Mesenchymal stem cell (in vitro differentiated cells and primary cell): Measurements from ENCODE around the gene LRRC36.
A peak's percentile ranks its signal among the peaks of the same experiment; 100 is the strongest.

Experiments
- DNase-seq: peaks from one replicate; pipeline ENCODE4 v3.0.0-alpha.2; 2013
- H2AFZ ChIP-seq: one replicate; pipeline ENCODE4 v1.6.1; 2013; ENCODE audit warnings: low read depth, mild to moderate bottlenecking, control low read depth, inconsistent platforms, low read length, moderate library complexity
- H2AK5ac ChIP-seq: 2 replicates; pipeline ENCODE4 v1.6.1; 2013; ENCODE audit warnings: low read length, moderate library complexity, mild to moderate bottlenecking, inconsistent platforms; ENCODE audit not compliant: severe bottlenecking
- H2BK120ac ChIP-seq: one replicate; pipeline ENCODE4 v1.6.1; 2013; ENCODE audit warnings: low read depth, mild to moderate bottlenecking, inconsistent platforms, low read length, moderate library complexity
- H2BK12ac ChIP-seq, 2 experiments: one replicate each; pipeline ENCODE4 v1.6.1; 2013; ENCODE audit warnings: inconsistent platforms in 2 of 2, low read length in 2 of 2, mild to moderate bottlenecking in 2 of 2, moderate library complexity in 2 of 2, control low read depth in 1 of 2
- H2BK15ac ChIP-seq: one replicate; pipeline ENCODE4 v1.6.1; 2013; ENCODE audit warnings: mild to moderate bottlenecking, low read depth, inconsistent platforms; ENCODE audit not compliant: poor library complexity, severe bottlenecking
- H2BK5ac ChIP-seq: 2 replicates; pipeline ENCODE4 v1.6.1; 2013; ENCODE audit warnings: low read depth, mild to moderate bottlenecking, low read length, control low read depth, inconsistent platforms; ENCODE audit not compliant: poor library complexity, severe bottlenecking
- H3K14ac ChIP-seq, 2 experiments: one replicate each; pipeline ENCODE4 v1.6.1; 2013; ENCODE audit warnings: inconsistent platforms in 2 of 2, low read length in 2 of 2, control low read depth in 1 of 2, mild to moderate bottlenecking in 1 of 2, moderate library complexity in 1 of 2
- H3K18ac ChIP-seq, 2 experiments: one replicate each; pipeline ENCODE4 v1.6.1; 2013; ENCODE audit warnings: inconsistent platforms in 2 of 2, low read length in 2 of 2, control low read depth in 1 of 2, low read depth in 1 of 2, mild to moderate bottlenecking in 1 of 2
- H3K23ac ChIP-seq, 2 experiments: one replicate each; pipeline ENCODE4 v1.6.1; 2013; ENCODE audit warnings: inconsistent platforms in 2 of 2, low read length in 2 of 2, mild to moderate bottlenecking in 2 of 2, moderate library complexity in 2 of 2, control low read depth in 1 of 2
- H3K27ac ChIP-seq: 2 replicates; pipeline ENCODE4 v1.5.1; 2013; ENCODE audit warnings: mild to moderate bottlenecking, moderate library complexity, low read length, control low read depth, inconsistent platforms; ENCODE audit not compliant: poor library complexity, severe bottlenecking
- H3K27me3 ChIP-seq, 2 experiments: 2 replicates each; pipeline versions ENCODE4 v1.6.1 to v1.7.0; 2013; ENCODE audit warnings: low read length in 2 of 2, mild to moderate bottlenecking in 2 of 2, moderate library complexity in 2 of 2, control low read depth in 1 of 2, inconsistent platforms in 1 of 2; ENCODE audit not compliant: control insufficient read depth in 1 of 2, insufficient read depth in 1 of 2
- H3K36me3 ChIP-seq, 2 experiments: 2 replicates each; pipeline versions ENCODE4 v1.6.1 to v1.7.0; 2013; ENCODE audit warnings: low read length in 2 of 2, control low read depth in 1 of 2, inconsistent platforms in 1 of 2, low read depth in 1 of 2, mild to moderate bottlenecking in 1 of 2; ENCODE audit not compliant: insufficient read depth in 2 of 2, control insufficient read depth in 1 of 2
- H3K4ac ChIP-seq, 2 experiments: one replicate each; pipeline ENCODE4 v1.6.1; 2013; ENCODE audit warnings: inconsistent platforms in 2 of 2, low read length in 2 of 2, mild to moderate bottlenecking in 2 of 2, moderate library complexity in 2 of 2, control low read depth in 1 of 2, low read depth in 1 of 2
- H3K4me1 ChIP-seq: 2 replicates; pipeline ENCODE4 v1.6.1; 2013; ENCODE audit warnings: low read depth, low read length, control low read depth; ENCODE audit not compliant: control insufficient read depth, insufficient read depth
- H3K4me2 ChIP-seq: 2 replicates; pipeline ENCODE4 v1.6.1; 2013; ENCODE audit warnings: low read length, mild to moderate bottlenecking, inconsistent platforms; ENCODE audit not compliant: poor library complexity, severe bottlenecking
- H3K4me3 ChIP-seq, 2 experiments: 2 replicates each; pipeline versions ENCODE4 v1.5.1 to v1.7.0; 2013; ENCODE audit warnings: low read length in 2 of 2, mild to moderate bottlenecking in 2 of 2, control low read depth in 1 of 2, low read depth in 1 of 2; ENCODE audit not compliant: insufficient read depth in 1 of 2
- H3K79me1 ChIP-seq: replicated peaks from 2 replicates; pipeline ENCODE4 v1.6.1; 2013; ENCODE audit warnings: mild to moderate bottlenecking, control low read depth, low read length, inconsistent platforms; ENCODE audit not compliant: poor library complexity, severe bottlenecking
- H3K9ac ChIP-seq: 2 replicates; pipeline ENCODE4 v1.7.0; 2013; ENCODE audit warnings: mild to moderate bottlenecking, low read length, moderate library complexity
- H3K9me3 ChIP-seq: 2 replicates; pipeline ENCODE4 v1.7.0; 2013; ENCODE audit warnings: mild to moderate bottlenecking, low read length; ENCODE audit not compliant: control insufficient read depth
- H4K8ac ChIP-seq: one replicate; pipeline ENCODE4 v1.6.1; 2013; ENCODE audit warnings: inconsistent platforms, mild to moderate bottlenecking, low read length, moderate library complexity
- H4K91ac ChIP-seq: one replicate; pipeline ENCODE4 v1.6.1; 2013; ENCODE audit warnings: mild to moderate bottlenecking, low read length, inconsistent platforms
- WGBS: methylation state at CpG from one replicate; pipeline ENCODE4 v1.1.7; 2013; ENCODE audit warnings: mixed read lengths; 5-methylcytosine and 5-hydroxymethylcytosine counted together

The LRRC36 gene

DNA sequence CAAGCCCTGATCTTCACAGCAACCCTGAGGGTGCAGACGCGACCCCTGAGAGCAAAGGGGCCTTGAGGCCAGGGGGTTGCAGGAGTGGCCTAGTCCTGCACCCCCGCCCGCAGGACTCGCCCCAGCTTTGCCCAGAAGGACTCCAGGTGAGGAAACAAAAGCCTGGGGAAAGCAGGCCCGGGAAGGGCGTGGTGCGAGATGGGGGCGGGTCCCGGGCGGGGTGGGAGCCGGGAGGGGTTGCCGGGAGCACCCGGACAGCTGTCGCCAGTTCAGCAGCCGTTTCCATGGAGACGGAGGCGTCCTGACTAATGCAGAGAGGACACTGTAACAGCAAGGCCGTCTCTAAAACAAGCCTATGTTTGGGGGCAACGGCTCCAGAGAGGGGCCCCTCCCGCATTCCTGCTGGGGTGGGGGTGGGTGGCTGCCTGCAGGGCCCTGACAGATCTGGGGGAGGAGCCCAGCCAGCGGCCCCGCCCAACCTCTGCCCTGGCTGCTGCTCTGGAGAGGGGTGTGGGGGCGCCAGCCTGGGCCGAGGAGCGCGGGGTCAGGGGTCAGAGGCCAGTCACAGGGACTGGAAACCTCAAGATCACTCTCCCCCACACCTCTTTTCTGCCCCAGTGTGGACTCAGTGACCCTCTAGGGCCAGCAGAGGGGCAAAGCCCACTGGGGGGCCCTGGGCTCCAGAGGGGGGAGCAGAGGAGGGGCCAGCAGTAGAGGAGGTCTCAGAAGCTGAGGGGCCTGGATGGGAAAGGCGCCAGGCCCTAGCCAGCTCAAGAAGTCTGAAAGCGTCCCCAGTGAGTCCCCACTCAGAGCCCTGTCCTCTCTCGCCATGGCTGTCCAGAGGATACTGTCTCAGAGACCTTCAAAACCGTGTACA lies 69.8 kb downstream of the LRRC36 start:
- no peaks in the 10 kb centered on the region for H3K9me3 ChIP-seq
- no peak overlapping the region for H3K14ac ChIP-seq
- peaks cover 10 to 85% of the 10 kb centered on the region in 2 experiments for H3K27me3 ChIP-seq
- peak overlapping the region in 1 of 2 experiments; percentile 40 for H3K4ac ChIP-seq
- no peaks in the 10 kb centered on the region for H3K36me3 ChIP-seq
- peak overlapping the region; percentile 26 to 79 for H3K18ac ChIP-seq
- H2AK5ac ChIP-seq, result no peak overlapping the region
- H2BK120ac ChIP-seq, result no peak overlapping the region
- no peak overlapping the region for H2BK5ac ChIP-seq
- H3K23ac ChIP-seq, result no peak overlapping the region
- H2BK15ac ChIP-seq, result no peak overlapping the region
- peak overlapping the region; percentile 73 for H4K8ac ChIP-seq
- H3K4me2 ChIP-seq, result peak overlapping the region; percentile 4
- no peak overlapping the region for H2AFZ ChIP-seq
- no peaks in the 10 kb centered on the region for H3K79me1 ChIP-seq
- 17% methylated on average over 27 of the region's 31 CpGs for WGBS
- H3K27ac ChIP-seq, result no peak overlapping the region
- H4K91ac ChIP-seq, result no peak overlapping the region
- H2BK12ac ChIP-seq, result peak overlapping the region; percentile 38 to 81
- H3K4me3 ChIP-seq, result no peak overlapping the region
- H3K4me1 ChIP-seq, result peaks cover 52% of the 10 kb centered on the region
- H3K9ac ChIP-seq, result peak overlapping the region; percentile 60
- DNase-seq, result peak; percentile 96

DNA sequence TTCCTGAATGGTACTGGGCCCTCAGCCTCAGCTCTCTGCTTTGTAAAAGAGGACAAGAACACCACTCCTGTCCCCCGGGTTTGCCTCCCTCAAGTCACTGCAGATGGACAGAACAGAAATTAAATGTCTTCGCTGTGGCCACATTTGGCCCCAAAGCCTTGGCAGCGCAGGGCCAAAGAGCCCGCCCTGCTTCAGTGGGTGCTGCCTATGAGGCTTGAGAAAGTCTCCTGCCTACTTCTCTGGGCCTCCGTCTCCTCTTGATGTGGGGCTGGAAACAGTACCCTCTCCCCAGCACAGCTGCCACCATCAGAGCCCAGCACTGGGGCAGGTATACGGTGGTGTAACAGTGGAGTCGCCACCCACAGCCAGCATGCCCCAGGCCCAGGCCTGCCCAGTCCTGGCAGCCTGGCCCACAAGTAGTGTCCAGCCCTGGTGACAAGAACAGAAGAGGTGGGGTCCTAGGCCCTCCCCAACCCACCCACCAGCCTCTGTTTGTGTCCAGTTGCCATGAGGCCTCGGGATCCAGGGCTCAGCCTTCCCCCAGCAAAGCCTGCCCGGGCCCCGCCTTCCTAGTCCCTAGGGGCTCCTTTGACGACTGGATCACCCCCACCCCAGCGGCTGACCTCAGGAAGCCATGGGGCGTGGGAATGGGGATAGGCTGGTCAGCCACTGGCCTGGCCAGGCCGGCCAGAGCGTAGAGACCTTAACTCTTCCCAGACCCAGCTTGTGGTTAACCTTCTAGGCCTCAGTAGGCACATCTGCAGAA lies 70.6 kb downstream of the LRRC36 start:
- peak overlapping the region in 1 of 2 experiments; percentile 4 for H3K14ac ChIP-seq
- no peak overlapping the region for H2AFZ ChIP-seq
- peaks cover 48% of the 10 kb centered on the region for H3K4me1 ChIP-seq
- no peak overlapping the region for H2BK5ac ChIP-seq
- H3K9me3 ChIP-seq, result no peaks in the 10 kb centered on the region
- no peak overlapping the region for H3K18ac ChIP-seq
- no peak overlapping the region for H3K4me2 ChIP-seq
- H4K91ac ChIP-seq, result peak overlapping the region; percentile 45
- H2AK5ac ChIP-seq, result no peak overlapping the region
- peak overlapping the region in 1 of 2 experiments; percentile 53 for H3K4ac ChIP-seq
- peak overlapping the region; percentile 45 for H4K8ac ChIP-seq
- no peak overlapping the region for H2BK120ac ChIP-seq
- H2BK15ac ChIP-seq, result peak overlapping the region; percentile 12
- H3K9ac ChIP-seq, result peak overlapping the region; percentile 59
- H3K4me3 ChIP-seq, result no peak overlapping the region
- peaks cover 4 to 85% of the 10 kb centered on the region in 2 experiments for H3K27me3 ChIP-seq
- no peak overlapping the region for H3K27ac ChIP-seq
- no peaks in the 10 kb centered on the region for H3K79me1 ChIP-seq
- peak; percentile 35 for DNase-seq
- no peaks in the 10 kb centered on the region for H3K36me3 ChIP-seq
- WGBS, result 86% methylated on average over 14 of the region's 15 CpGs
- H2BK12ac ChIP-seq, result peak overlapping the region; percentile 38 to 81
- H3K23ac ChIP-seq, result peak overlapping the region in 1 of 2 experiments; percentile 57

DNA sequence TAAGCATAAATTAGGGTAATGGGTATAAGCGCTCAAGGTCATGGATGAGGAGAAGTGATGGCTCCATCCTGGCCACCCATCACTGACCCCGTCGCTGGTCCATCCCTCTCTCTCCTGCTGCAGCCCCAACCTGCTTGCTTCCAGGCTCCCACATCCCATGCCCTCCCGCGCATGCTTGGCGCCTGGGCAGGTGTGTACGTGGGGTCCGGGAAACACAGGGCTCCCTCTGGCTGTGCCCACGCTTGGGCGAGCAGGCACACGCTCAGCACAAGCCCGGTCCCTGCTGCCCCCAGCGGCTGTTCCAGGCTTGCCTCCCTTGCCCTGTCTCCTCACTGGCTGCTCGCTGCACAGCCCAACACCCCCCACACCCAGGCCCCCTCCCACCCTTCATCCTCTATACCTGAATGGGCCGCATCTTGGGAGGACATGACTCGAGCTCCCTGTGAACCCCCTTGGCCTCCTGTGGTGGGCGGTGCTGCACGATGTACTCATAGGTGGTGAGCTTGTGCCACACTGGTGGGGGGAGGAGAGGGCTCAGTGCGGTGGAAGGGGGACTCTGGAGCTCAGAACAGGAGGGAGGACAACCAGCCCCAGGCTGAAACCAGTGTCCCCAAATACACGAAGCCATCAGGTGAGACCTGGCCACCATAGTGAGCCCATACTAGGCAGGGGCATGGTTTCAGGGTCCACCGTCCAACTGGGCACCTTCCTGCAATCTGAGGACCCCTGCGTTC lies 71.4 kb downstream of the LRRC36 start:
- Histone ChIP-seq H3K4me1 (peaks cover 45% of the 10 kb centered on the region), H3K14ac (peak overlapping the region in 1 of 2 experiments; percentile 28), H2BK15ac (no peak overlapping the region), H3K4me2 (no peak overlapping the region), H4K8ac (no peak overlapping the region), H3K9ac (no peak overlapping the region), H3K18ac (no peak overlapping the region), H3K4ac (no peak overlapping the region), H3K79me1 (no peaks in the 10 kb centered on the region), H2BK120ac (no peak overlapping the region), H2AK5ac (no peak overlapping the region), H3K27ac (no peak overlapping the region), H3K9me3 (no peaks in the 10 kb centered on the region), H2BK5ac (no peak overlapping the region), H2BK12ac (no peak overlapping the region), H3K36me3 (no peaks in the 10 kb centered on the region), H4K91ac (peak overlapping the region; percentile 5), H3K4me3 (no peak overlapping the region), H3K23ac (no peak overlapping the region), H2AFZ (no peak overlapping the region), H3K27me3 (peaks cover 0 to 80% of the 10 kb centered on the region in 2 experiments)
- 97% methylated on average over 22 of the region's 22 CpGs for WGBS
- no peak for DNase-seq
